Right lobe of liver (tissue), 4 donors: ENCODE data around the gene TRIM52.

Experiments used
- POLR2A ChIP-seq: fragments of 450-650 bp; IDR thresholded peaks from one replicate; pipeline ENCODE4 v1.6.1; 2017; ENCODE audit warnings: antibody characterized with exemption, mild to moderate bottlenecking
- TF ChIP-seq, protein P1 (sequence below), 4 donors: fragments of 200-600 bp in 3 of 4; fragments of 450-650 bp in 1 of 4; IDR thresholded peaks; one replicate each; pipeline versions ENCODE4 v1.5.1 to v1.8.0; 2016 to 2022; ENCODE audit warnings: antibody characterized with exemption in 4 of 4, mild to moderate bottlenecking in 2 of 4
- donor health status: DM: no; HTN: no; CAD: no.
- donor health status: DM: no; HTN: no; CAD: no.
- donor health status: DM: no; HTN: yes; CAD: no.

DNA sequence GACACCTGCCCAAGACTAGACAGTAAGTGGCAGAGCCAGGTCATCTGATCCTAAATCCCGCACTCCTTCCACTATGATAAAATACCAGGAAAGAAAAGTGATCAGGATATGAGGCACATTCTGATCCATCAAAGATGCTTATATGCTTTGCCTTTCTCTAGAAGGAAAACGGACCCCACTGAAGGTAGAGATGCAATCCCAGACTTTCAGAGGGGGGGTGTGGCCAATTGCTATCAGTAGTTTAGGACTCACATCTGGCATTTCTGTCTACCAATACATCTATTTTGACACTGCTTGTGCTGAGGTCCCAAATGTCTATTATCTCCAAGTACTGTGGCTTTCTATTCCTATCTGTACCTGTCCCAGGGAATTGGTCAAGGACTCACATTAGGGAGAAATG, 1.7 kb downstream of the TRIM52 start:
- TF ChIP-seq, protein P1, sequence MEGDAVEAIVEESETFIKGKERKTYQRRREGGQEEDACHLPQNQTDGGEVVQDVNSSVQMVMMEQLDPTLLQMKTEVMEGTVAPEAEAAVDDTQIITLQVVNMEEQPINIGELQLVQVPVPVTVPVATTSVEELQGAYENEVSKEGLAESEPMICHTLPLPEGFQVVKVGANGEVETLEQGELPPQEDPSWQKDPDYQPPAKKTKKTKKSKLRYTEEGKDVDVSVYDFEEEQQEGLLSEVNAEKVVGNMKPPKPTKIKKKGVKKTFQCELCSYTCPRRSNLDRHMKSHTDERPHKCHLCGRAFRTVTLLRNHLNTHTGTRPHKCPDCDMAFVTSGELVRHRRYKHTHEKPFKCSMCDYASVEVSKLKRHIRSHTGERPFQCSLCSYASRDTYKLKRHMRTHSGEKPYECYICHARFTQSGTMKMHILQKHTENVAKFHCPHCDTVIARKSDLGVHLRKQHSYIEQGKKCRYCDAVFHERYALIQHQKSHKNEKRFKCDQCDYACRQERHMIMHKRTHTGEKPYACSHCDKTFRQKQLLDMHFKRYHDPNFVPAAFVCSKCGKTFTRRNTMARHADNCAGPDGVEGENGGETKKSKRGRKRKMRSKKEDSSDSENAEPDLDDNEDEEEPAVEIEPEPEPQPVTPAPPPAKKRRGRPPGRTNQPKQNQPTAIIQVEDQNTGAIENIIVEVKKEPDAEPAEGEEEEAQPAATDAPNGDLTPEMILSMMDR (IDR thresholded peaks at IDR 0.05) = no peak
- TF ChIP-seq POLR2A = no peak
